ENCODE data around the gene NEUROD2.

NEUROD2 gene

GRCh38 chr17:39603304-39604016 lies 4.3 kb downstream of the NEUROD2 start:
- H3K4me1 Mint-ChIP-seq = peaks cover 20% of the 10 kb centered on the region
- no peak overlapping the region for H3K27ac Mint-ChIP-seq
- no peak overlapping the region for H3K4me3 Mint-ChIP-seq
- H3K9me3 Mint-ChIP-seq = no peaks in the 10 kb centered on the region
- H3K27me3 Mint-ChIP-seq = peaks cover 45% of the 10 kb centered on the region
- no peaks in the 10 kb centered on the region for H3K36me3 Mint-ChIP-seq

GRCh38 chr17:39602533-39603303 lies 5.0 kb downstream of the NEUROD2 start:
- H3K27me3 Mint-ChIP-seq = peaks cover 48% of the 10 kb centered on the region
- H3K27ac Mint-ChIP-seq = no peak overlapping the region
- peaks cover 22% of the 10 kb centered on the region for H3K4me1 Mint-ChIP-seq
- H3K9me3 Mint-ChIP-seq = no peaks in the 10 kb centered on the region
- H3K36me3 Mint-ChIP-seq = no peaks in the 10 kb centered on the region
- no peak overlapping the region for H3K4me3 Mint-ChIP-seq

GRCh38 chr17:39601758-39602532 lies 5.8 kb downstream of the NEUROD2 start:
- H3K4me3 Mint-ChIP-seq = no peak overlapping the region
- peaks cover 29% of the 10 kb centered on the region for H3K4me1 Mint-ChIP-seq
- no peaks in the 10 kb centered on the region for H3K36me3 Mint-ChIP-seq
- peak overlapping the region; percentile 44 for H3K27ac Mint-ChIP-seq
- H3K27me3 Mint-ChIP-seq = peaks cover 50% of the 10 kb centered on the region
- H3K9me3 Mint-ChIP-seq = no peaks in the 10 kb centered on the region

- Mint-ChIP-seq H3K4me3 (no peak overlapping the region), H3K9me3 (no peaks in the 10 kb centered on the region), H3K27me3 (peaks cover 54% of the 10 kb centered on the region), H3K4me1 (peaks cover 34% of the 10 kb centered on the region), H3K36me3 (no peaks in the 10 kb centered on the region), H3K27ac (no peak overlapping the region)
These were observed 6.6 kb downstream of the NEUROD2 start for GRCh38 chr17:39600997-39601597.

GRCh38 chr17:39600288-39600996 lies 7.3 kb downstream of the NEUROD2 start:
- peaks cover 60% of the 10 kb centered on the region for H3K27me3 Mint-ChIP-seq

GRCh38 chr17:39599665-39600231 lies 8.0 kb downstream of the NEUROD2 start:
- H3K36me3 Mint-ChIP-seq = no peaks in the 10 kb centered on the region
- H3K9me3 Mint-ChIP-seq = no peaks in the 10 kb centered on the region
- peaks cover 60% of the 10 kb centered on the region for H3K27me3 Mint-ChIP-seq
- H3K4me3 Mint-ChIP-seq = no peak overlapping the region
- H3K4me1 Mint-ChIP-seq = peaks cover 30% of the 10 kb centered on the region
- no peak overlapping the region for H3K27ac Mint-ChIP-seq

More at GRCh38 chr17:39600288-39600996, 7.3 kb downstream of the NEUROD2 start:
- Mint-ChIP-seq H3K4me1 (peaks cover 36% of the 10 kb centered on the region), H3K36me3 (no peaks in the 10 kb centered on the region), H3K4me3 (no peak overlapping the region), H3K27ac (no peak overlapping the region), H3K9me3 (no peaks in the 10 kb centered on the region)

GRCh38 chr17:39599004-39599664 lies 8.6 kb downstream of the NEUROD2 start:
- H3K27ac Mint-ChIP-seq = no peak overlapping the region
- peaks cover 27% of the 10 kb centered on the region for H3K4me1 Mint-ChIP-seq
- peaks cover 64% of the 10 kb centered on the region for H3K27me3 Mint-ChIP-seq
- no peaks in the 10 kb centered on the region for H3K9me3 Mint-ChIP-seq
- no peaks in the 10 kb centered on the region for H3K36me3 Mint-ChIP-seq
- H3K4me3 Mint-ChIP-seq = no peak overlapping the region

- Mint-ChIP-seq H3K9me3 (no peaks in the 10 kb centered on the region), H3K4me1 (peaks cover 26% of the 10 kb centered on the region), H3K27ac (no peak overlapping the region), H3K27me3 (peaks cover 63% of the 10 kb centered on the region), H3K4me3 (no peak overlapping the region), H3K36me3 (no peaks in the 10 kb centered on the region)
These were observed 9.1 kb downstream of the NEUROD2 start for GRCh38 chr17:39598630-39599003.

GRCh38 chr17:39598047-39598481 lies 9.7 kb downstream of the NEUROD2 start:
- H3K27me3 Mint-ChIP-seq = peaks cover 63% of the 10 kb centered on the region
- no peaks in the 10 kb centered on the region for H3K36me3 Mint-ChIP-seq
- no peaks in the 10 kb centered on the region for H3K9me3 Mint-ChIP-seq
- no peak overlapping the region for H3K4me3 Mint-ChIP-seq
- peaks cover 20% of the 10 kb centered on the region for H3K4me1 Mint-ChIP-seq
- H3K27ac Mint-ChIP-seq = no peak overlapping the region

GRCh38 chr17:39597372-39598046 lies 10.2 kb downstream of the NEUROD2 start:
- Mint-ChIP-seq H3K27ac (no peak overlapping the region), H3K36me3 (no peaks in the 10 kb centered on the region), H3K27me3 (peaks cover 59% of the 10 kb centered on the region), H3K4me3 (no peak overlapping the region), H3K9me3 (no peaks in the 10 kb centered on the region), H3K4me1 (peaks cover 20% of the 10 kb centered on the region)

- Mint-ChIP-seq H3K9me3 (no peaks in the 10 kb centered on the region), H3K27me3 (peaks cover 56% of the 10 kb centered on the region), H3K4me3 (no peak overlapping the region), H3K36me3 (no peaks in the 10 kb centered on the region), H3K4me1 (peaks cover 20% of the 10 kb centered on the region), H3K27ac (no peak overlapping the region)
These were observed 11.0 kb downstream of the NEUROD2 start for GRCh38 chr17:39596543-39597267.

GRCh38 chr17:39595928-39596510 lies 11.7 kb downstream of the NEUROD2 start:
- Mint-ChIP-seq H3K27ac (no peak overlapping the region), H3K4me3 (no peak overlapping the region), H3K9me3 (no peaks in the 10 kb centered on the region), H3K4me1 (peaks cover 20% of the 10 kb centered on the region), H3K27me3 (peaks cover 52% of the 10 kb centered on the region), H3K36me3 (no peaks in the 10 kb centered on the region)

- no peaks in the 10 kb centered on the region for H3K36me3 Mint-ChIP-seq
- H3K4me3 Mint-ChIP-seq = no peak overlapping the region
- H3K27me3 Mint-ChIP-seq = peaks cover 50% of the 10 kb centered on the region
- no peak overlapping the region for H3K27ac Mint-ChIP-seq
- peaks cover 20% of the 10 kb centered on the region for H3K4me1 Mint-ChIP-seq
- no peaks in the 10 kb centered on the region for H3K9me3 Mint-ChIP-seq
These were observed 12.4 kb downstream of the NEUROD2 start for GRCh38 chr17:39595294-39595693.

Data from activated naive CD4-positive, alpha-beta T cell treated with anti-CD3 and anti-CD28 coated beads, Interleukin-2, amount 50 U/mL, for 24 hours (primary cell).